GM12873 (cell line): ENCODE measurements around the gene HOXA4.

Experiments
- TF ChIP-seq, protein P1 (sequence below): IDR thresholded peaks from 2 replicates; pipeline ENCODE4 v1.5.1; 2012; ENCODE audit warnings: low read depth, mild to moderate bottlenecking, moderate library complexity, low read length, control low read depth; ENCODE audit not compliant: insufficient read depth; ENCODE audit errors: missing control alignments

The HOXA4 gene

DNA sequence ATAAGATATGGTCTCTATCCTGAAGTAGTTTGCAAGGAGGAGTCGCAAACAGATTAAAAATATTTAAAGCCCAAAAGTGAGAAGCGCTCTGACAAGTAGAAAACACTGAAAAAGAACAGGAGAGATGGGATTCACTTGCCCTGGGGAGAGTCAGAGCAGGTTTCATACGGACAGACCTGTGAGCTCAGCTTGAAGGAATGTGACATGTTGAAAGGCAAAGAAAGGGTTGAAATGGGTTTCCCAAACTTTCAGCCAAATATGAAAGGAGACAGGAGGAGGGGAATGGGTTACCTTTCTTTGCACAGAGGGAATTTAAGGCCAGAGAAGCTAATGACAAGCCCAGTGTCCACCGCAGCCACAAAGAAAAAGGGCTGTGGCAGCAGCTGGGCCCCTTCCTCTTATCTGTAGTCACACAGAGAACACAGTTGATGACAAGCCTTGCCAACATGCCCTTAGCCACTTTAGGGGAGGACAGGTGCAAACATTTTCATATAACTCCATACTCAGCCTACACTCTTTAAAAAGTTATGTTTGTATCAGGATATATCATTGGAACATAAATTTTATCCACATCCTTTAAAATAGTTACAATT is 49.6 kb downstream of the HOXA4 start:
- TF ChIP-seq, protein P1, sequence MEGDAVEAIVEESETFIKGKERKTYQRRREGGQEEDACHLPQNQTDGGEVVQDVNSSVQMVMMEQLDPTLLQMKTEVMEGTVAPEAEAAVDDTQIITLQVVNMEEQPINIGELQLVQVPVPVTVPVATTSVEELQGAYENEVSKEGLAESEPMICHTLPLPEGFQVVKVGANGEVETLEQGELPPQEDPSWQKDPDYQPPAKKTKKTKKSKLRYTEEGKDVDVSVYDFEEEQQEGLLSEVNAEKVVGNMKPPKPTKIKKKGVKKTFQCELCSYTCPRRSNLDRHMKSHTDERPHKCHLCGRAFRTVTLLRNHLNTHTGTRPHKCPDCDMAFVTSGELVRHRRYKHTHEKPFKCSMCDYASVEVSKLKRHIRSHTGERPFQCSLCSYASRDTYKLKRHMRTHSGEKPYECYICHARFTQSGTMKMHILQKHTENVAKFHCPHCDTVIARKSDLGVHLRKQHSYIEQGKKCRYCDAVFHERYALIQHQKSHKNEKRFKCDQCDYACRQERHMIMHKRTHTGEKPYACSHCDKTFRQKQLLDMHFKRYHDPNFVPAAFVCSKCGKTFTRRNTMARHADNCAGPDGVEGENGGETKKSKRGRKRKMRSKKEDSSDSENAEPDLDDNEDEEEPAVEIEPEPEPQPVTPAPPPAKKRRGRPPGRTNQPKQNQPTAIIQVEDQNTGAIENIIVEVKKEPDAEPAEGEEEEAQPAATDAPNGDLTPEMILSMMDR: no peak

DNA sequence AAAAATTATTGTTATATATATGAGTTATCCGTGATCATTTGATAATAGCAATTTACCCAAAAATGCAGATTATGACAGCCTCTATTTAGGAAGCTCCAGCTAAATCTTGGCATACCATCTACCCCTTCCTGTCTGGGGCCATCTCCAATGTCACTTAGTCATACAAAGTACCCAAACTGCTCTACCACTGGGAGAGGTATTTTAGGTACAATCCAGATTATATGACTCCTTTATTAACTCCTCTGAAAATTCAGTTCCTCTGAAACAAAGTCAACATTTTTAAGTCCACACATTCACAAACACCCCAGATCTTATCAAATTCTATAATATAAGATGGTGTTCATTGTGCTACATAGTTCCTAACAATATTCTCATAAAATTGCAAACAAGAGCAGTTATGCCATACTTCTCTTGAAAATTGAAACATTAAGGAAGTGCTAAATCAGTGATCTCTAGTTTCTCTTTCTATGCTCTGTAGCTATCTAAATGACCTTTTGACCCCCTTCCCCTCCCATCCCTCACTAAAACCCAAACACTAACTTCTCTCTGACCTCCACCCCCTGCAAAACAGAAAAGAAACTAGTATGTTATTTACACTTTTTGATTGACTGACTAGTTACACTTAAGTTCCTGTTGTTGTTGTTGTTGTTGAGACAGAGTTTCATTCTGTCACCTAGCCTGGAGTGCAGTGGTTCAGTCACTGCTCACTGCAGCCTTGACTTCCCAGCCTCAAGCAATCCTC is 51.2 kb downstream of the HOXA4 start:
- TF ChIP-seq, protein P1: no peak

DNA sequence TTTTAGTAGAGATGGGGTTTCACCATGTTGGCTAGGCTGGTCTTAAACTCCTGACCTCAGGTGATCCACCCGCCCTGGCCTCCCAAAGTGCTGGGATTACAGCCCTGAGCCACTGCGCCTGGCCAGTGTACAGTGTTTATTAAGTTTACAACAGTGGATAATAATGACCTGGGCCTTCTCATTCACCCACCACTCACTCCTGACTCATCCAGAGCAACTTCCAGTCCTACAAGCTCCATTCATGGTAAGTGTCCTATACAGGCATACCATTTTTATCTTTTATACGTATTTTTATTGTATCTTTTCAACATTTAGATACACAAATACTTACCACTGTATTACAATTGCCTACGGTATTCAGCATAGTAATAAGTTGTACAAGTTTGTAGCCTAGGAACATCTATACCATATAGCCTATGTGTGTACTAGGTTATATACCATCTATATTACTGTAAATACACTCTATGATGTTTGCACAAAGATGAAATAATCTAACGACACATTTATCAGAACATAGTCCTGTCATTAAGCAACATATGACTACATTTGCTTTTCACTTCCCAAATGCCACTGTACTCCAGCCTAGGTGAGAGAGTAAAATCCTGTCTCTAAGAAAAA is 51.8 kb downstream of the HOXA4 start:
- TF ChIP-seq, protein P1: no peak
